Measurements from ENCODE around the gene DCLK1. TPM values are rescaled to one million over a fixed set of nuclear protein-coding genes. Genes with fewer than 3 reads are reported as not detected.

Gene DCLK1
- total and polyA plus RNA-seq, 2 experiments from 2014 or later: 0.16 to 2.9 TPM

- Histone ChIP-seq H3K4me2 (no peak overlapping the region), H2AFZ (no peak overlapping the region), H3K4me3 (no peak overlapping the region), H3K27ac (no peak overlapping the region), H3K9me2 (replicated peaks; ENCODE audit: insufficient read depth) (no peaks in the 10 kb centered on the region), H3K27me3 (no peaks in the 10 kb centered on the region), H3K9me3 (ENCODE audit: low read depth) (no peaks in the 10 kb centered on the region), H3K4me1 (ENCODE audit: insufficient read depth) (peaks cover 5% of the 10 kb centered on the region), H3K36me3 (replicated peaks; ENCODE audit: insufficient read depth, low read depth) (no peaks in the 10 kb centered on the region), H4K20me1 (ENCODE audit: insufficient read depth, poor library complexity, severe bottlenecking) (no peaks in the 10 kb centered on the region), H3K79me2 (no peaks in the 10 kb centered on the region)
- WGBS (ENCODE audit: low lambda C conversion rate, missing lambda C conversion rate): 60% methylated on average over 4 of the region's 4 CpGs
- TF ChIP-seq EZH2phosphoT487 (IDR thresholded peaks at IDR 0.05; ENCODE audit: low read depth, severe bottlenecking, unreplicated experiment) (no peak), EZH2 (IDR thresholded peaks at IDR 0.05; ENCODE audit: borderline replicate concordance) (no peak), CTCF (IDR thresholded peaks at IDR 0.05; ENCODE audit: poor library complexity) (no peak)
- DNase-seq (ENCODE audit: low spot score): no peak
Observed at GRCh38 chr13:35879111-35879510, 252.1 kb downstream of the DCLK1 start.

- no peak overlapping the region for H3K27ac ChIP-seq
- no peak overlapping the region for H2AFZ ChIP-seq
- no peak overlapping the region for H3K4me3 ChIP-seq
- H3K4me2 ChIP-seq: no peak overlapping the region
- 84% methylated on average over 1 of the region's 1 CpG for WGBS (ENCODE audit: low lambda C conversion rate, missing lambda C conversion rate)
- DNase-seq (ENCODE audit: low spot score): no peak
- no peak for TF ChIP-seq EZH2phosphoT487 (IDR thresholded peaks at IDR 0.05; ENCODE audit: low read depth, severe bottlenecking, unreplicated experiment)
- no peak for TF ChIP-seq EZH2 (IDR thresholded peaks at IDR 0.05; ENCODE audit: borderline replicate concordance)
- no peak for TF ChIP-seq CTCF (IDR thresholded peaks at IDR 0.05; ENCODE audit: poor library complexity)
- H3K27me3 ChIP-seq: no peaks in the 10 kb centered on the region
- H3K79me2 ChIP-seq: no peaks in the 10 kb centered on the region
- no peaks in the 10 kb centered on the region for H4K20me1 ChIP-seq (ENCODE audit: insufficient read depth, poor library complexity, severe bottlenecking)
- no peaks in the 10 kb centered on the region for H3K36me3 ChIP-seq (replicated peaks; ENCODE audit: insufficient read depth, low read depth)
- no peaks in the 10 kb centered on the region for H3K9me2 ChIP-seq (replicated peaks; ENCODE audit: insufficient read depth)
- no peaks in the 10 kb centered on the region for H3K4me1 ChIP-seq (ENCODE audit: insufficient read depth)
- no peaks in the 10 kb centered on the region for H3K9me3 ChIP-seq (ENCODE audit: low read depth)
Observed at GRCh38 chr13:35876601-35877000, 254.6 kb downstream of the DCLK1 start.

GRCh38 chr13:35874704-35875103 lies 256.5 kb downstream of the DCLK1 start:
- H3K4me1 ChIP-seq (ENCODE audit: insufficient read depth): no peaks in the 10 kb centered on the region
- no peaks in the 10 kb centered on the region for H3K9me3 ChIP-seq (ENCODE audit: low read depth)
- H3K4me2 ChIP-seq: no peak overlapping the region
- H3K9me2 ChIP-seq (replicated peaks; ENCODE audit: insufficient read depth): no peaks in the 10 kb centered on the region
- no peak for DNase-seq (ENCODE audit: low spot score)
- 96% methylated on average over 11 of the region's 11 CpGs for WGBS (ENCODE audit: low lambda C conversion rate, missing lambda C conversion rate)
- H3K79me2 ChIP-seq: no peaks in the 10 kb centered on the region
- TF ChIP-seq CTCF (IDR thresholded peaks at IDR 0.05; ENCODE audit: poor library complexity) (no peak), EZH2 (IDR thresholded peaks at IDR 0.05; ENCODE audit: borderline replicate concordance) (no peak), EZH2phosphoT487 (IDR thresholded peaks at IDR 0.05; ENCODE audit: low read depth, severe bottlenecking, unreplicated experiment) (no peak)
- no peaks in the 10 kb centered on the region for H4K20me1 ChIP-seq (ENCODE audit: insufficient read depth, poor library complexity, severe bottlenecking)
- H3K4me3 ChIP-seq: no peak overlapping the region
- no peaks in the 10 kb centered on the region for H3K27me3 ChIP-seq
- no peaks in the 10 kb centered on the region for H3K36me3 ChIP-seq (replicated peaks; ENCODE audit: insufficient read depth, low read depth)
- no peak overlapping the region for H2AFZ ChIP-seq
- H3K27ac ChIP-seq: no peak overlapping the region

- Histone ChIP-seq H2AFZ (no peak overlapping the region), H3K4me1 (ENCODE audit: insufficient read depth) (no peaks in the 10 kb centered on the region), H3K4me3 (no peak overlapping the region), H3K27ac (no peak overlapping the region), H3K79me2 (no peaks in the 10 kb centered on the region), H4K20me1 (ENCODE audit: insufficient read depth, poor library complexity, severe bottlenecking) (no peaks in the 10 kb centered on the region), H3K27me3 (no peaks in the 10 kb centered on the region), H3K36me3 (replicated peaks; ENCODE audit: insufficient read depth, low read depth) (no peaks in the 10 kb centered on the region), H3K9me2 (replicated peaks; ENCODE audit: insufficient read depth) (no peaks in the 10 kb centered on the region), H3K9me3 (ENCODE audit: low read depth) (no peaks in the 10 kb centered on the region), H3K4me2 (no peak overlapping the region)
- WGBS (ENCODE audit: low lambda C conversion rate, missing lambda C conversion rate): 90% methylated on average over 2 of the region's 2 CpGs
- TF ChIP-seq EZH2 (IDR thresholded peaks at IDR 0.05; ENCODE audit: borderline replicate concordance): no peak
- TF ChIP-seq EZH2phosphoT487 (IDR thresholded peaks at IDR 0.05; ENCODE audit: low read depth, severe bottlenecking, unreplicated experiment): no peak
- no peak for TF ChIP-seq CTCF (IDR thresholded peaks at IDR 0.05; ENCODE audit: poor library complexity)
- DNase-seq (ENCODE audit: low spot score): no peak
Observed at GRCh38 chr13:35872369-35872768, 258.8 kb downstream of the DCLK1 start.

Measured in hepatocyte (in vitro differentiated cells).